ENCODE measurements around the gene ZNF443. TPM values are rescaled to one million over a fixed set of nuclear protein-coding genes. Genes with fewer than 3 reads are reported as not detected.

ZNF443 gene
- total and polyA plus RNA-seq, 2 donors (not counting 3 experiments of a cell fraction or from before 2014, with no cell fraction given): 0.65 to 3.4 TPM

DNA sequence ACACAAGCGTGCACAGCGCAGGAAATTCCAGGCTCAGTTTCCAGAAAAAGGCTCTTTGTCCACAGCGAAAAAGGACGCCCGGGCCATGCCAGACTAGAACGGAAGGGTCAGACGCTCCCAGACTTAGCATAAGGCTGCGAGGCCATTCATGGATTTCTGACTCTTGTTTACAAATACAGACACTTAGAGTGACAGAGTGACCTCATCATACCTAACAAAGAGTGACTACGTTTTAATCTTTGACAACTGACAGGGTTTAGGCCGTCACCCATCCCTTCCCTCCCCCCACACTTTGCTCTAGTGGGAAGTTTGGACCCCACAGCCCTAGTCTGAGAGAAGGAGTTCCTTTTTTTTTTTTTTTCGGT lies 44.2 kb upstream of the ZNF443 start:
- no TSS peak for BruUV-seq (replicated peaks)
- H2AFZ ChIP-seq (ENCODE audit: low read depth, low read length): peak overlapping the region; percentile 98
- peak overlapping the region; percentile 73 to 77 (median 74) for H3K4me3 ChIP-seq (replicated peaks in 1 of 3; ENCODE audit: insufficient read depth in 1 of 3, low read depth in 1 of 3, low read length in 3 of 3)
- H3K79me2 ChIP-seq (ENCODE audit: control insufficient read depth, insufficient read depth, low read length): no peaks in the 10 kb centered on the region
- no peak overlapping the region for H3K27ac ChIP-seq (ENCODE audit: insufficient read depth, low read depth, low read length)
- TF ChIP-seq POLR2A (IDR thresholded peaks at IDR 0.05; ENCODE audit: low read depth, low read length) (no peak), MYC (IDR thresholded peaks at IDR 0.05; ENCODE audit: low read depth, low read length) (no peak), POLR2AphosphoS5 (IDR thresholded peaks at IDR 0.05; ENCODE audit: insufficient read depth, low read depth, low read length) (no peak), FOS (IDR thresholded peaks at IDR 0.05; ENCODE audit: borderline replicate concordance, insufficient read depth, low read length) (no peak)
- TF ChIP-seq, protein P1, sequence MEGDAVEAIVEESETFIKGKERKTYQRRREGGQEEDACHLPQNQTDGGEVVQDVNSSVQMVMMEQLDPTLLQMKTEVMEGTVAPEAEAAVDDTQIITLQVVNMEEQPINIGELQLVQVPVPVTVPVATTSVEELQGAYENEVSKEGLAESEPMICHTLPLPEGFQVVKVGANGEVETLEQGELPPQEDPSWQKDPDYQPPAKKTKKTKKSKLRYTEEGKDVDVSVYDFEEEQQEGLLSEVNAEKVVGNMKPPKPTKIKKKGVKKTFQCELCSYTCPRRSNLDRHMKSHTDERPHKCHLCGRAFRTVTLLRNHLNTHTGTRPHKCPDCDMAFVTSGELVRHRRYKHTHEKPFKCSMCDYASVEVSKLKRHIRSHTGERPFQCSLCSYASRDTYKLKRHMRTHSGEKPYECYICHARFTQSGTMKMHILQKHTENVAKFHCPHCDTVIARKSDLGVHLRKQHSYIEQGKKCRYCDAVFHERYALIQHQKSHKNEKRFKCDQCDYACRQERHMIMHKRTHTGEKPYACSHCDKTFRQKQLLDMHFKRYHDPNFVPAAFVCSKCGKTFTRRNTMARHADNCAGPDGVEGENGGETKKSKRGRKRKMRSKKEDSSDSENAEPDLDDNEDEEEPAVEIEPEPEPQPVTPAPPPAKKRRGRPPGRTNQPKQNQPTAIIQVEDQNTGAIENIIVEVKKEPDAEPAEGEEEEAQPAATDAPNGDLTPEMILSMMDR (IDR thresholded peaks at IDR 0.05; ENCODE audit: extremely low read depth in 1 of 2, insufficient read depth in 1 of 2, low read depth in 1 of 2, low read length in 2 of 2): no peak
- no peaks in the 10 kb centered on the region for H3K9me3 ChIP-seq (replicated peaks; ENCODE audit: control insufficient read depth, insufficient read depth, low read length)
- H3K4me2 ChIP-seq (ENCODE audit: insufficient read depth, low read length): peak overlapping the region; percentile 73
- ChIA-PET POLR2A (no interaction called here), CTCF (interaction anchor here (1.1 kb wide), 1 partner anchor 10 kb away, joined by 4 read pairs; no protein-coding TSS in a partner anchor)
- DNase-seq (ENCODE audit: low read depth, low spot score): no peak
- FAIRE-seq: no peak
- H3K36me3 ChIP-seq (ENCODE audit: control insufficient read depth in 2 of 2, extremely low read depth in 1 of 2, insufficient read depth in 2 of 2, low read length in 2 of 2): no peaks in the 10 kb centered on the region
- no peaks in the 10 kb centered on the region for H3K9me1 ChIP-seq (replicated peaks; ENCODE audit: control insufficient read depth, extremely low read depth, insufficient read depth, low read length)
- no peaks in the 10 kb centered on the region for H4K20me1 ChIP-seq (replicated peaks; ENCODE audit: control insufficient read depth, extremely low read depth, insufficient read depth, low read length)
- H3K9ac ChIP-seq (replicated peaks; ENCODE audit: extremely low read depth, insufficient read depth, low read length): peak overlapping the region; percentile 56
- dilution Hi-C loops (cut with MboI; ENCODE audit: extremely low pct_ligation_motif_present, low sequenced_read_pairs) (no loop called here), intact Hi-C loops (cut with micrococcal nuclease) (no loop called here)
- no peaks in the 10 kb centered on the region for H3K27me3 ChIP-seq (ENCODE audit: control insufficient read depth in 2 of 2, insufficient read depth in 2 of 2, low read length in 2 of 2)
- H3K4me1 ChIP-seq (ENCODE audit: control insufficient read depth, extremely low read depth, insufficient read depth, low read length): peaks cover 7% of the 10 kb centered on the region

Data from endothelial cell of umbilical vein (primary cell).